HG03565 (cell line): Measurements from ENCODE around the gene CTNND2.
"Not testable (repeated sequence)": the region's sequence is repeated elsewhere in the genome, so short reads cannot be mapped to it uniquely, and the experiment has no call there.

Source experiments
- ATAC-seq: cut with Tn5 transposase; IDR thresholded peaks from one replicate; pipeline ENCODE4 v1.9.1; 2021; ENCODE audit warnings: mild to moderate bottlenecking, moderate library complexity; ENCODE audit not compliant: unreplicated experiment

Gene CTNND2

DNA sequence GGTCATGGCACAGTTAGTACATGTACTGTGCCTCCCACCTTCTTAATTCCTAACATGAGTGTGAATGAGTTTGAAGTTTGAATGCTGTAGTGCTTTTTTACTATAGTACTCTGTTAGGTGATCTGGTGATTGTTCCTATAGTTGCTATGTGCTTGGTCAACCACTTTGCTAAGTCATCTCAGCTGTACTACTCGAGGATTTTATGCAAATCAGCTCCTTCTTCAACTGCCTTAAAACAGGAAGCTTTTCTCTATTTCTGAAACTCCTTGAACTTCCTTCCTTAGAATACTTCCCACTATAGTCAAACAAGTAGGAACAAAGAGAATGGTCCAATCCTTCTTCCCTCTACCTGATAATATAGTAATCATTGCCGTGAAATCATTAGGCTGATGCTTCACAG lies 219.6 kb downstream of the CTNND2 start:
- no peak for ATAC-seq

DNA sequence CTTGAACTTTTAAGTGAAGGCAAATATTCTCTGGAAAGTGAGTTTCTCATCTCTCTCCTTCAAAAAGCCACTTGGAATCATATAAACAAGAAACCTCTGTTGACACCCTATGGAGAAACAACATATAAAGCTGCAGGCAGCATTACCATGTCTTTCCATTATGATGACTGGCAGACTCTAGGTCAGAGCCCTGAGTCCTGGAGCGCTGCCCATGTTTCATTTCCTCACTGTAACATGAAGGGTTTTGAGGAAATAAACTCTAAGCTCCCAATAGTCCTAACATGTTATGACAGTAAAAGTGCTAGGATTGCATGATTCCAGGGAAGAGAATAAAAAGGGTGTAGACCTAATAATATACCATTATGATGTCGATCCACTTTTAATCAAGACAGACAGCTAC lies 220.6 kb downstream of the CTNND2 start:
- ATAC-seq = no peak

DNA sequence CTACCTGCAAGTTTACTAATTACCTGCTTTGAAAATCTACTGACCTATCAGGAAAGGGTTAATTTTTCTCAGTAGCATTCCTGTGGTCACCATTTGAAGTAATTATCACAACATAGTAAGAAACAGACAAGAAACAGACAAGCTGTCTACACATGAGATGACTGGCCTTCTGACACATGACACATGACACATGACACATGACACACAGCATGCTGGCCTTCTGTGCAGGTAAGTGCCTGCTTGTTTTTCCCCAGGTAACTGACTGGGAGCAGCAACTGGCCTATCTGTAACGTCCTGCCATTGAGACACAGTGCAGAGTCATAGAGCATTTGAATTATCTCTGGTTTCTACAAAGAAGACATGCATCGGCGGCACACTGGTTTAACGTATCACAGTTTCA lies 222.4 kb downstream of the CTNND2 start:
- no peak for ATAC-seq

DNA sequence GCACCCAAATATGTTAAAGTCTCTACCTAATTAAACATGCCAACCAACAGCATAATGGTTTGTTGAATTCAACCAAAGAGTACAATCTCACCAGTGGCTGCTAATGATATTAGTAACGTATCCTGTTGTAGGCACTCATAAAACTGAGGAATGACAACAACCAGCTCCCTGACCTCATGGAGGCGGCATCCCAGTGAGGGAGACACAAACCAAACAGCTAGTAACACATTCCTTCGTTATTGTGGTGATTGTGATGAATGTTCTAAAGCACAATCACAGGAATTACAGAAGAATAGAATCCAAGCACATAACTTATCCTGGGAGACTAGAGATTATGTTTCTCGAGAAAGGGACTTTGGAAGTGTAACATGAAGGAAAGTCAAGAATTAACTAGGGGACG lies 224.6 kb downstream of the CTNND2 start:
- no peak for ATAC-seq

DNA sequence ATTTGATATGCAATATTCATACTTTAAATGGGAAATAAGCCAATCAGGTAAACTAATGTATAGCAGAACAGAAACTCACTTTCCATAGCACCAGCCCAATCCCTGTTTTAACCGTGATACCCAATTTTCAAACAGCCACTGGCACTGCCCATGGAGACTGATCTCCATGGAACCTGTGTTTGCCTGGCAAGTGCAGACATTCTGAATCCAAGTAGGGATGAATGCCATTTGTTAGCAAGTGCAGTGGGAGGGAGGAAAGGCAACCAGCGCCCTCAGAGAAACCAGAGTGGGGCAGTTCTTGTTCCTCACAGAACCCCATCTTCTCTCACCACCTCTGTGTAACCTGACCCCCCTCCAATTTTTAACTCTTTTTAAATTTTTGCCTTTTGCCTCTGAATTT lies 229.1 kb downstream of the CTNND2 start:
- no peak for ATAC-seq

DNA sequence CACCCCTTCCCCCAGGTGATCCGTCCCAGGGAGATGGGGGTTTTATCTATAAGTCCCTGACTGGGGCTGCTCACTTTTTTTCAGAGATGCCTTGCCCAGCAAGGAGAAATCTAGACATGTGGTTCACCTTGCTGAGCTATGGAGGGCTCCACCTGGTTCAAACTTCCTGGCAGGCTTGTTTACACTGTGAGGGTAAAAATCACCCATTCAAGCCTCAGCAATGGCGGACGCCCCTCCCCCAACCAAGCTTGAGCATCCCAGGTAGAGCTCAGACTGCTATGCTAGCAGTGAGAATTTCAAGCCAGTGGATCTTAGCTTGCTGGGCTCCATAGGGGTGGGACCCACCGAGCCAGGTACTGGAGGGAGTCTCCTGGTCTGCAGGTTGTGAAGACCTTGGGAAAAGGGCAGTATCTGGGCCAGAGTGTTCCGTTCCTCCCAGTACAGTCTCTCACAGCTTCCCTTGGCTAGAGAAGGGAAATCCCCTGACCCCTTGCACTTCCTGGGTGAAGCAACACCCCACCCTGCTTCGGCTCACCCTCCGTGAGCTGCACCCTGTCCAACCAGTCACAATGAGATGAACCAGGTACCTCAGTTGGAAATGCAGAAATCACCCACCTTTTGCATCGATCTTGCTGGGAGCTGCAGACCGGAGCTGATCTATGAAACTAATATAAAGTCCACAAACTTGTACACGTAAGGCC lies 231.7 kb downstream of the CTNND2 start:
- ATAC-seq = no peak

DNA sequence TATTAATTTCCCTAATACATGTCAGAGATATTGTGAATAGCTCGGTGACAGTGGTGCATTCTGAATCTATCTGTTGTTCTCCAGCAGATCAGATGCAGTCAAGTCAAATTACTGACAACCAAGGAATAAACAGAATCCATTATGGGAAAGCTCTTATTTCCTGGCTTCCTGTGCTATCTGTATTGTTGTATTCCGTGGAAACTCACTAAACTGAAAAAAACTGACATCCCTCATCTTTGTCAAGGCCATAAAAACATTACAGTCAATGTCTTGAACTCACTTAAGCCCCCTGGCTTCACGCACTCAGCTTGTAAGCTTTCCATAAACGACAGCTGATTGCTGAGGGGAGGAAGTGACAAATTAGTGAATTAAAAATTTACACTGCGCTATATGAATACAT lies 245.9 kb downstream of the CTNND2 start:
- no peak for ATAC-seq

DNA sequence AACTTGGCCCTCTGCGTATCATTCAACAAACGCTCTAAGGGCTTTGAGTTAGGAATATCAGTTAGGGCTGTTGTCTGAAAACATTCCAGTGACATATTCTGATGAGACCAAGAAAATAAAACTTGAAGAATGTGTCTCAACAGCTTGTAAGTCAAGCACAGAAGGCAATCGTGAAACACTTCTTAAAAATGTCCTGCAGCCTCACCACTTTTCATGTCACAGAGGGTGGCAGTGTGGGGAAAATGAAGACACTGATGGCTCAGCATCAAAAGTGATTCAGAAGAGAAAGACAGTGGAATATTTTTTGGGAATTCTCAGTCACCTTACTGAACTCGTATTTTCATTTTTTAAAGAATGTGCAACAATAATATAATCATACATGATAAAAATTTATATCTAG lies 247.3 kb downstream of the CTNND2 start:
- no peak for ATAC-seq

DNA sequence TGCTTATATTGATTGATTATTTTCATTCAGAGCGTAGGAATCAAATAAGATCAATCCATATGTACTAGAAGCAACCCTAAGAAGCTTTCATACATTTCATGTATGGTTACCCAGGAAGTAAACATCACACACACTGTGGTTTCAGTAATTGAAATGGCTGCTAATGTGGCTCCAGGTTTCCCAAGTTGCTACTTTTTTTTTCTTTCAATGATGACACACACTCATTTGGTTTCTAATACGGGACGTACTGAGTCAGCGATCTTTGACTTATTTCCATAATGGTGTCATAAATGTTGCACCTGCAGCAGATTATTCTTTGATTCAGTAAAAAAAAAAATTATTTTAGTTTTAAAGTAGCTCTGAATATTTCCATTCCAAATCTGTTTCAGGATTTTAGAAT lies 248.6 kb downstream of the CTNND2 start:
- ATAC-seq = no peak

DNA sequence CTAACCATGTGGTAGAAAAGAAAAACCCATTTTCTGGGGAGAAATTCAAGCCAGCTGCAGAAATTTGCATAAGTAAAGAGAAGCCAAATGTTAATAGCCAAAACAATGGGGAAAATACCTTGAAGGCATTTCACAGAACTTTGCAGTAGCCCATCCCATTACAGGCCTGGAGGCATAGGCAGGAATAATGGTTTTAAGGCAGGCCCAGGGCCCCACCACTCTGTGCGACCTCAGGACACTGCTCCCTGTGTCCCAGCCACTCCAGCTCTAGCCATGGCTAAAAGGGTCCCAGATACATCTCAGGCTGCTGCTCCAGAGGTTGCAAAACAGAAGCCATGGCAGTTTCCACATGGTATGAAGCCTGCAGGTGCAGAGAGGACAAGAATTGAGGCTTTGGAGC lies 253.3 kb downstream of the CTNND2 start:
- no peak for ATAC-seq

DNA sequence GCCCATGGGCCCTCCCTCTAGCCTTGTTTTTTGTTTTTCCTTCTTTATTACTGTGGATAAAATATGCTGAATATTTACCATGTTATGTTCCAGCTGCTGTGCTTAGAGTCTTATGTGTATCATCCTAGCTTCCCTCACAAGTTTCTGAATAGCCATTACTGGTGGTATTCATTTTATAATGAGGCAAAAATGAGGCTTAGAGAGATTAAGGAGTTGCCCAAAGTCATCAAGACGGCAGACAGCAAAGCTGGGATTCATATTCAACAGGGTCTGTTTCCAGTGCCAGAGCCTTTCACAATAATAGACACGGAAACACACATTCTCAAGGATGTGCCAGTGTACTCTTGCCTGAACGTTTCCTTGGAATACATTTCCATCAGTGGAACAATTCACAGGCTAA lies 258.1 kb downstream of the CTNND2 start:
- ATAC-seq = no peak

DNA sequence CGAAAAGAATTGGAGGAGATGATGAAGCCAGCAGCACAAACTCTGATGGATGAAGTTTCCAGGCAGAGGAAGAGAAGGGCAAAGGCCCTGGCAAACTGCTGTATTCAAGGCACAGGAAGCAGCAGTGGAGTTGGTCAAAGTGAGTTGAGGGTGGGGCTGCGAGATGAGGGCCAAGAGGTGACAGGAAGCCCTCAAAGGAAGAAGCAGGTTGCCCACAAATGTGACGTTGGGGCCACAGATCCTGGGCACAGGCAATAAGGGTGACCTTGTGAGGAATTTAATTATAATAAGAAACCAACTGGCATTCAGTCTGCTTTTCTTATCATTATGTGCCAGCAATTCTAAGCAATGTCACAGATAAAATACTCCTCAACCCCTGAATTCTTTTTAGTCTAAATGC lies 261.8 kb downstream of the CTNND2 start:
- ATAC-seq = no peak

DNA sequence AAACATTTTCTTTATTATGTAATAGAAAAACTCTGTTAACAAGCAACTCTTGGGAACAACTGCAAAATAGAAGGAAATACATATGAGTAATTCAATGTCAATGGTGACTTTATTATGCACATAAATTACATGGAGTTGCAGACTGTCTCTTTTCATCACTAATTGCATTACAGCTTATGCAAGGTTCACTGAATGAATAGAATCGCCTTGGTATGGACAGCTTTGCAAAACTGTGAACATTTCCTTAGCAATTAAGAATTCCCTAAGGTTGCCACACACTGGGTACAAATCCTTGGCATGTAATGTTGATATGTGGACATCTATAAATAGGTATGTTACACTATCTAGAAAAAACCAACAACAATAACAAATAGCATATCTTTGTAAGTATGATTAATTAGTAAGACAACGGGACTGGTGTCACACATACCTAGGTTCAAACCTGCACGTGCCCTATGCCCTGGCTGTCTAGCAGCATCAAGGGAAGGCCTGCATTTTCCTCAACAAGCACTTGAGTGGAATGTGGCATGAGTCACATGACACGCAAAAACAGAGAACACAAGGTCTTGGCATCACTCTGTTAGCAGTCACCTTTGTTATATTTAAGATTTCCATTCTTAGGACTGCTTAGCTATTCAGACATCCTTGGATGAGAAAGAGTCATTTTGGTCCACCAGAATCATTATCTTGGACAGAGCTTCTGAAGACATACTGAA lies 263.9 kb downstream of the CTNND2 start:
- ATAC-seq = no peak

DNA sequence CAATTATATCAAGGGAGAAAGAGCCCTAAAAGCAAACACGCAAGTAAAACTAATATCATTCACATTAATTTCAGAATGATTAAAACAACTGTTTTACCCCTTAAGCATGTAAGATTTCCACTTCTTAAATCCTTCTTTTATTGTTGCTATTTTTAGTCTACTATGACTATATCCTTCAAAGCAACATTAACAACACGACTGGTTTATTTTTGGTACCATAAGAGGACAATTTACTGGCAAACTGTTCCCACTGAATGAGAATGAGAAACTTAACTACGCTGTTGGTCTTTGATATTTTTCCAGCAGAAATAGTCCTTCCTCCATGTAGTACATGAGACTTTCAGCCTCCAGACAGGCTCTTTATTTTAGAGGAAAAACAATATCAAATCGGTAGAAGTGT lies 281.5 kb downstream of the CTNND2 start:
- no peak for ATAC-seq

DNA sequence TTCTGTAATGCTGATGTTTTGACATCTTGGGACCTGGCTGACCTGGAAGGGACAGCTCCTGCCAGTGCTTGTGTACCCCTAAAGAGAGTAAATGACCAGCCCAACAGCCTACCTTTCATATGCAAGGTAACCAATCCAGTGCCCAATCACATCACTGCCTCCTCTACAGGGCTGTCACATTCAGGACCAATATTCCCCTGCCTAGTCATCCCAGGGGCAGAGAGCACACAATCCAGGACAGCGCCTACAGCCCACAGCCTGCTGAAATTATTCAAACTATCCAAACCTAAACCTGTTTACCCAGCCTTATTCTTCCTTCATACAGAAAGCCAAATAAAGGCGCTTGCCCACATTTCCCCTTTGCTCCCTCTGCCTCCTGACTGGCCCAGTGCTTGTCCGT lies 284.1 kb downstream of the CTNND2 start:
- ATAC-seq = no peak

DNA sequence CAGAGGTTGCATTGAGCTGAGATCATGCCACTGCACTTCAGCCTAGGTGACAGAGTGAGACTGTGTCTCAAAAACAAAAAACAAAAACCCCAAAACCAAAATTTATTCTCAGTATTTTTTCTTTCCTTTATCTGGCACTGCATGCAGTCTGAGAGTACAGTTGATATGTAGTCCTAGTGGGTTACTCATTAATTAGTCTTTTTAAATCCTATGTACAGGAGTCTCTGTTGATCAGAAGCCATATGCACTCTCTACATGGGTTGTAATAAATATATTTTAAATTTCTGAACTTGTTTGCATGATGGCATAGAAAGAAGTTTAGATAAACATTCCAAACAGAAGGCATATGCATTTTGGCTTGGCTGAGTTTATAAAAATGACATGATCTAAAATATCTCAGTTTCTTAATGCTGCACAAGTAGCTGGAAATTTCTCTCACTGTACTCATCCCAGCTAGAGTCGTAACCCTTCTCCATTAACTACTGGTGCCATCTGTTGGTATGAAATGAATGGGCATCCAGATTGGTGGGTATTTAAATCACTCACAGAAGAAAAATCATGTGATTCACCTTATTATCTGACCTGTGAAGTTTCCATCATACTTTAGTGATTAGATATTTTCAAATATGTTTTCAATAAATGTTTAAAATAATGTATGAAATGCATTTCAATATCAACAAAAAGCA lies 284.8 kb downstream of the CTNND2 start:
- no peak for ATAC-seq

DNA sequence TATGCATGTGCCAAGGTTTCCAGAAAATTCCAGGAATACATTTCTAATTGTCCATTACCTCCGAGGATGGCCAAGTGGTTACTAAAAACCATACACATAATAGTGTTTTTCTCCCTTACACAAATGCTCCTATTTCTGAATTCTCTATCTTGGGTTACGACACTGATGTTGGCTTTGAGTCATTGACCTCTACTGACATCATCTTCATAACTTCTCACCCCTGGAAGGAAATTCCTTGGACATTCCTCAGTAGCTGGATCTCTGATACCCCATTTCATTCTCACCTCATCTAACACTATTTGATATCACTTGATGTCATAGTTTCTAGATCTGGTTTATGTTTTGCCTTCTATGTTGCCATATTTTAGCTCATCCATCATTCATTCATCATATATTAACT lies 287.2 kb downstream of the CTNND2 start:
- ATAC-seq = no peak

DNA sequence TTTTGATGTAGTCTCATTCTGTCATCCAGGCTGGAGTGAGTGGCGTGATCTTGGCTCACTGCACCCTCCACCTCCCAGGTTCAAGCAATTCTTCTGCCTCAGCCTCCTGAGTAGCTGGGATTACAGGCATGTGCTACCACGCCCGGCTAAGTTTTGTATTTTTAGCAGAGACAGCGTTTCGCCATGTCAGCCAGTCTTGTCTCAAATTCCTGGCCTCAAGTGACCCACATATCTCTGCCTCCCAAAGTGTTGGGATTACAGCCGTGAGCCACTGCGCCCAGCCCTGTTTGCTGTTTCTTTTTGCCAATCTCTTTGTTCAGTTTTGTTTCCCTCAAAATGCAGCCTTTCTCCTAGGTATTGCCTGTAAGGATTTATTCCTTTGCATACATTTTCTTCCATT lies 287.6 kb downstream of the CTNND2 start:
- not testable (repeated sequence) for ATAC-seq

DNA sequence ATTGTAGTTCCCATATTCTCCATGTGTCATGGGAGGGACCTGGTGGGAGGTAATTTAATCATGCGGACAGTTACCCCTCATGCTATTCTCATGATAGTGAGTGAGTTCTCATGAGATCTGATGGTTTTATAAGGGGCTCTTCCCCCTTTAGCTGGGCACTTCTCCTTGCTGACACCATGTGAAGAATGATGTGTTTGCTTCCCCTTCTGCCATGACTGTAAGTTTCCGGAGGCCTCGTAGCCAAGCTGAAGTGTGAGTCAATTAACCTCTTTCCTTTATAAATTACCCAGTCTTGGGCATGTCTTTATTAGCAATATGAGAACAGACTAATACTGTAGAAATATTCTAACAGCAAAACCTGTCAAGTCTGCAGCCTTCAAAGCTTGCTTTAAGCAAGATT lies 293.2 kb downstream of the CTNND2 start:
- ATAC-seq = no peak

DNA sequence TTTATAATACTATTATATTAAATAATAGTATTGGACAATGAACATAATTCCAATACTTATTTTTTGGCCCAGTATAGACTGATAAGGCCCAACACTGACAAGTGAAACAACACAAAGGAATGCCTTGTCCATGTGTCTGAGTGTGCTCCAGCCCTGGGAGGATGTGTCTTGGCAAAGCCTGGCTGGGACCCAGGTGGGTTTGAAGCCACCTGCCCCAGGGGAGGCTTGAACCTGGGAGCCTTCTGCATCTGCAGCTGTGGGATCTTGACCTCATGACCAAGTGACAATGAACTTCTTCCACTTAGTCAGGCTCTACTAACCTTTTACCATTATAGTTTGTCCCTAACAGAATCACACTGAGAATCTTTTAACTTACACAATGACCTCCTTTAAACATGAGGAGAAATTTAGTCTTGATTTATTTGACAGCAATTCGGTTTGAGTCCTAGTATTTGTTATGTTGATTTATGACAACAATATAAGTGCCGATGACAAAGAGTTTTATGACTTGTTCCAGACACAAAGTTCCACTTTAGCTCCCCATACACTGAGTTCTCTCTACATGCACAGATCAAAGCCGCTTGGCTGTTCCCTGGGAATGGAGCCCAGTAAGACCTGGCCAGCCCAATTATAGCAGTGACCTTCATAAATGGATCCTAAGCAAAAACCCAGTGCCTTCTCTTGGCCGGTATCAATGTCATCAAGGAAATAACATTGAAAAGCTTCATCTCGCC lies 294.5 kb downstream of the CTNND2 start:
- ATAC-seq = no peak

DNA sequence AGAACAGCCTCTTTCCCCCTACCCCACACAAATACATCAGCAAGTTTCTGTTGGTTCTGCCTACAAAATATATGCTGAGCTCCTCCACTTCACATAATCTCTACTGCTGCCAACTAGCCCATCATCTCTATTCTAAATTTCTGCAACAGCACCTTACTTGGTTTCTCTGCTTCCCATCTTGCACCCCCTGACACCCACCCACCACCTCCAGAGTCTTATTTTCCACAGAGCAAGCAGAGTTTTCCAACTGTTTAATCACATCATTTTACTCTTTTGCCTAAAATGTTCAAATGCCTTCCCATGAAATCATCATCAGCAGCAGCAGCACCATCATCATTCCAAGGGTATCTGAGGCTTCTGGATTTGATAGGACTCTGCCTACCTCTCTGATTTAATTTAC lies 295.7 kb downstream of the CTNND2 start:
- ATAC-seq = no peak
